Ovary (tissue), 3 donors: Measurements from ENCODE around the gene P2RX2.

Experiments
- CTCF ChIP-seq, 3 donors: fragments of 450-650 bp in 2 of 3; fragments of 200-600 bp in 1 of 3; IDR thresholded peaks; one replicate each; pipeline versions ENCODE4 v1.5.1 to v1.8.0; 2016 to 2022; ENCODE audit warnings: antibody characterized with exemption in 3 of 3, mild to moderate bottlenecking in 1 of 3
- EP300 ChIP-seq: sonication (generic); formaldehyde crosslinking; IDR thresholded peaks from one replicate; pipeline ENCODE4 v1.6.1; 2017; ENCODE audit warnings: antibody characterized with exemption
- POLR2A ChIP-seq: fragments of 450-650 bp; IDR thresholded peaks from one replicate; pipeline ENCODE4 v1.6.1; 2017; ENCODE audit warnings: antibody characterized with exemption, mild to moderate bottlenecking, moderate library complexity
- donor health status: DM: no; HTN: no; CAD: no.

DNA sequence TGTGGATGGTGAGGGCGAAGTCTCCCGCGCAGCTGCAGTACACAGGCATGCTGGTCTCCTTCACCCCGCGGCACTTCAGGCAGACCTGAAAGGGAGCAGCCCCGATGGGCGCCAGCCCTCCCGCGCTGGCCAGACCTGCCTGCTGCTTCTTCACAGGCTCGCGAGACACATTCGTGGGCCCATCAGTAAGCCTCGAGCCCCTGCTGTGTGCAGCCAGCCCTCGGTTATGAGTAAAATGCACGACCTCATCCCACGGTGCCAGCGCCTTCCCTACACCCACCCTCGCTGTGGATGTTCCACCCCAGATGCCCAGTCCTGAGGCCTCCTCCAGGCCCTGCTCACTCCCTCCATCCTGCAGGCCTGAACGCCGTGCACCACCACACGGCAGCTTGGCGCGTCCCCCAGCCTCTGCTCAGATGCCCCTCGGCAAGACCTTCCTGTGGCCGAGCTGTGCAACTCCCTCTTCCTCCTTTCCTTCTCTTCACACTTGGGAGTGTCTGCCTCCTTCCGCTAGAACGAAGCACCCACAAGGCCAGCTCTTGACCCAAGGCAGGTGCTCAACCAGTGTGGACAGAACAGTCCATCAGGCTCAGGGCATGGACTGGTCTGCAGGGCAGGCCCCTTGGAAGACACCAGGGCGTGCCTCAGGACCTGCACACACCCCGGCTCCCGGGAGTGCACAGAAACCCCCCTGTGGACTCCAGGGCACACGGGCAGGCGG lies 6.5 kb downstream of the P2RX2 start:
- TF ChIP-seq CTCF (IDR thresholded peaks at IDR 0.05) (no peak), EP300 (no peak), POLR2A (no peak)
